Epithelial cell of esophagus (primary cell): ENCODE measurements around the gene CEACAM7.

Experiments used
- DNase-seq: peaks from one replicate; pipeline ENCODE4 v3.0.0; 2010; ENCODE audit warnings: low read depth
- H3K4me3 ChIP-seq: 2 replicates; pipeline ENCODE4 v1.5.1; 2011; ENCODE audit warnings: mild to moderate bottlenecking, low read length, control low read depth
- TF ChIP-seq, protein P1 (sequence below): IDR thresholded peaks from 2 replicates; pipeline ENCODE4 v1.5.1; 2011; ENCODE audit warnings: low read depth, mild to moderate bottlenecking, low read length, control low read depth, inconsistent platforms; ENCODE audit not compliant: insufficient read depth; ENCODE audit errors: missing control alignments

The CEACAM7 gene

DNA sequence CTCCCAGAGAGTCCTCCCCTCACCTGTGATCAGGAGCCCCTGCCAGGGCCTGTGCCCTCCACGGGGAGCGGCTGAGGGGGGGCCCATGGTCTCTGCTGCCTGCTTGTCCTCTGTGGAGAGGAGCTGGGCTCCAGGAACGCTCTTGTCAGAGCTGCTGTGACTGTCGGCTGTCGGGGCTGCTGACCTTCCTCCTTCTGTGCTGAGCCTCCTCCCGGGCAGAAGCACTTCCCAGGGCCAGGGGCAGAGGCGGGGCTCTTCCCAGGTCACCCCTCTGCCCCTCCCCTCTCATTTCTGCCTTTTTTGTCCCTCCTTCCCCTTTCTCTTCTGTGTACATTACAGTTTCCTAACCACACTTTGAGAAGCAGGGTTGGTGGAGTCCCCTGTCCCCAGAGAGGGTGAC lies 61.2 kb downstream of the CEACAM7 start, which contains the start of gene CEACAM4:
Gene CEACAM4, minus strand, starts transcription at position 198 of the 400 bp plus-strand sequence. Its CDS starts 111 bp downstream, at position 87.
- no peak for DNase-seq
- TF ChIP-seq, protein P1, sequence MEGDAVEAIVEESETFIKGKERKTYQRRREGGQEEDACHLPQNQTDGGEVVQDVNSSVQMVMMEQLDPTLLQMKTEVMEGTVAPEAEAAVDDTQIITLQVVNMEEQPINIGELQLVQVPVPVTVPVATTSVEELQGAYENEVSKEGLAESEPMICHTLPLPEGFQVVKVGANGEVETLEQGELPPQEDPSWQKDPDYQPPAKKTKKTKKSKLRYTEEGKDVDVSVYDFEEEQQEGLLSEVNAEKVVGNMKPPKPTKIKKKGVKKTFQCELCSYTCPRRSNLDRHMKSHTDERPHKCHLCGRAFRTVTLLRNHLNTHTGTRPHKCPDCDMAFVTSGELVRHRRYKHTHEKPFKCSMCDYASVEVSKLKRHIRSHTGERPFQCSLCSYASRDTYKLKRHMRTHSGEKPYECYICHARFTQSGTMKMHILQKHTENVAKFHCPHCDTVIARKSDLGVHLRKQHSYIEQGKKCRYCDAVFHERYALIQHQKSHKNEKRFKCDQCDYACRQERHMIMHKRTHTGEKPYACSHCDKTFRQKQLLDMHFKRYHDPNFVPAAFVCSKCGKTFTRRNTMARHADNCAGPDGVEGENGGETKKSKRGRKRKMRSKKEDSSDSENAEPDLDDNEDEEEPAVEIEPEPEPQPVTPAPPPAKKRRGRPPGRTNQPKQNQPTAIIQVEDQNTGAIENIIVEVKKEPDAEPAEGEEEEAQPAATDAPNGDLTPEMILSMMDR = no peak
- H3K4me3 ChIP-seq = no peak within 1 kb of the TSS

DNA sequence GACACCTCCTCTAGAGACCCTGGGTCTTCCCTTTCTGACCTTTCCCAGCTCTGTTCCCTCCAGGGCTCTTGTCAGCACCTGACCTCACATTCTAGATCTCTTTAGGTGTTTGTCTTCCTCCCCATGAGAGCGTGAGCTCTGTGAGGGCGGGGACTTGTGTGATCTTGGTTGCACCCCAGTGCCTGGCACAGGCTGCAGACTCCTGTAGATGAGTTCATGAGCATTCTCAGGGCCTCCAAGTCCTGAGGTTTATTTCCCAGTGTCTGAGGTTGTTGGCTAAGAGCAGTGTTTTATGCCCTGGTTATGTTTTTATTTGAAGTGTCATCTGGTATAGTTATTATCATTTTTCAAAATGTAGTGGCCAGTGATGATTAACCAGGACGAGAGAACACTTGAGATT lies 61.8 kb downstream of the CEACAM7 start:
- DNase-seq = no peak
- no peak overlapping the region for H3K4me3 ChIP-seq
- TF ChIP-seq, protein P1 = no peak

DNA sequence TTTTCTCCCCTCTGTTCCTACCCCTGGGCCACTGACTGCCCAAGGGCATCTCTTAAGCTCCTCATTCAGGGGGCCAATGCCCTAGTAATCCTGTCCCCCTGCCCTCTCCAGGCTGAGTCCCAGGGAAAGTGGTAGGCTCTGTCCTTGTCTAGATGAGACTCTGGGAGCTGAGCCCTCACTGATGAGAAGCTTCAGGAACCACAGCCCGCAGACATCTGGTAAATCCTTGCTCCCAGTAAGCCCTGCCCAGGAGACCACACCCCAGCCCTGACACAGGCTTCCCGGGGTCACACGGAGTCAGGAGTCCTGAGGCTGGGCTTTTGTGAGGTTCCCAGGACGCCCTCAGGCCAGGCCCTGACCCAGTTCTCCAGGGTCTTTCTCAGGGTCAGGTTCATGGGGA lies 63.1 kb downstream of the CEACAM7 start:
- TF ChIP-seq, protein P1 = no peak
- no peak for DNase-seq
- H3K4me3 ChIP-seq = no peak overlapping the region

DNA sequence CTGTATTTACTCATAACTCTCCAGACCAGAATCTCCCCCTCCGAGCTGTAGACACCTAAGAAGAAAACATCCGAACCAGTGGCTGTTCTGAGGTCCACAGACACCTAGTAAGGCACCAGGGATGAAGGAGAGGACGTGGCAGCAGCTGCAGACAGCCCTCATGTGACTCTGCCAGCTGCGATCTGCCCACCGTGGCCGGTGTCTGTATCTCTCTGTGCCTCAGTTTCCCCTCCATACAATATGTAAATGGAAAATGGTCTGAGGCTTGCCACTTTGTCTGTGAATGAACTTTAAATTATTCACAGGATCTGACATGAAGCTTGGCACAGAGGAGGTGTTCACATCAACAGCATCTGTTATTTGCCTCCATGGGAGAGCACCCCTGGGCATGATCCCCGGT lies 63.6 kb downstream of the CEACAM7 start:
- DNase-seq = no peak
- H3K4me3 ChIP-seq = no peak overlapping the region
- TF ChIP-seq, protein P1 = no peak

DNA sequence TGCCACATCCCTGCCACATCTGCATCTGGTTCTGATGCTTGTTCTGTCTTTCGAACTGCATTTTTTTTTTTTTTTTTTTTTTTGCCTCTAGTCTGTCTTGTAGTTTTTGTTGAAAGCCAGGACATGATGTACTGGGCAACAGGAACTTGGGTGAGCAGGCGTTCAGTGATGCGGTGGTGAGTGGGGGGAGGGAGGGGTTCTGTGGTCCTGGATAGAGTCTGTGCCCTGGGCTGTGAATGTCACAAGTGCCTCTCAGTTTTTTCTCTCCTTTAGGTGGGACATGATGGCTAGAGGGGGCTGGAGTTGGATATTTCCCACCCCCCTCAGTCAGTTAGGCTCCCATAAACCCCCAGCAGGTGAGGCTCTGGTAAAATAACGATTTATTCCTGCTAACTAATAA lies 64.7 kb downstream of the CEACAM7 start:
- TF ChIP-seq, protein P1 = no peak
- no peak for DNase-seq
- H3K4me3 ChIP-seq = no peak overlapping the region
